K562 (cell line): ENCODE results near the gene MFN1. TPM values are rescaled to one million over a fixed set of nuclear protein-coding genes. Genes with fewer than 3 reads are reported as not detected.

Source experiments
- KLF6 ChIP-seq: fragments of 250-450 bp; sonication (Bioruptor Pico); IDR thresholded peaks from 2 replicates; pipeline ENCODE4 v1.4.0; 2020; ENCODE audit warnings: mild to moderate bottlenecking, moderate library complexity, borderline replicate concordance
- POLR3G ChIP-seq: IDR thresholded peaks from 2 replicates; pipeline ENCODE4 v1.6.1; 2011; ENCODE audit not compliant: insufficient read length, insufficient replicate concordance; ENCODE audit errors: extremely low read depth
- SIX5 ChIP-seq, 2 experiments: IDR thresholded peaks; 2 replicates each; pipeline ENCODE4 v1.6.1; 2011; ENCODE audit warnings: low read length in 2 of 2, borderline replicate concordance in 1 of 2, low read depth in 1 of 2, mild to moderate bottlenecking in 1 of 2, moderate library complexity in 1 of 2; ENCODE audit not compliant: insufficient read depth in 1 of 2
- VEZF1 ChIP-seq: fragments of 200-800 bp; sonication (Bioruptor generic); IDR thresholded peaks from 2 replicates; pipeline ENCODE4 v1.6.1; 2017; ENCODE audit warnings: missing genetic modification characterization, missing compliant biosample characterization
- YY1 ChIP-seq, 3 experiments: IDR thresholded peaks; 2 replicates each; pipeline ENCODE4 v1.6.1; 2011; ENCODE audit warnings: low read length in 2 of 3, mild to moderate bottlenecking in 2 of 3, moderate library complexity in 2 of 3, borderline replicate concordance in 1 of 3, control low read depth in 1 of 3, low read depth in 1 of 3; ENCODE audit not compliant: insufficient read depth in 3 of 3, insufficient replicate concordance in 2 of 3, control insufficient read depth in 1 of 3, insufficient read length in 1 of 3; ENCODE audit errors: extremely low read depth in 1 of 3
- ZNF280B ChIP-seq: fragments of 250-450 bp; sonication (Bioruptor Pico); IDR thresholded peaks from 2 replicates; pipeline ENCODE4 v1.5.1; 2021; ENCODE audit warnings: mild to moderate bottlenecking
- ZNF699 ChIP-seq: fragments of 250-450 bp; sonication (Bioruptor Pico); IDR thresholded peaks from 2 replicates; pipeline ENCODE4 v1.8.0; 2021; ENCODE audit warnings: mild to moderate bottlenecking, moderate library complexity; ENCODE audit not compliant: insufficient replicate concordance
- polyA plus RNA-seq, 8 experiments: library from polyadenylated mRNA; depleted of rRNA in 4 of 8; stranded (reverse) in 5 of 8; unstranded in 3 of 8; fragments of >200 nt; fragmentation: Nextera tagmentation in 2 of 8; fragmentation: Illumina TruSeq in 1 of 8; extraction: Ambion mirVana in 2 of 8; extraction: Trizol in 1 of 8; gene quantifications; 2 replicates each; pipeline versions ENCODE4 v1.2.1 to v1.2.3, GENCODE V29; 2011 to 2014; ENCODE audit warnings: inconsistent platforms in 1 of 8, missing spikeins in 1 of 8
- total RNA-seq, 7 experiments: library from RNA; depleted of rRNA in 6 of 7; stranded (reverse); fragments of >200 nt in 6 of 7; fragmentation: Illumina TruSeq in 2 of 7; extraction: Trizol in 2 of 7; gene quantifications; 2 replicates each; pipeline versions ENCODE4 v1.2.1 to v1.2.3, GENCODE V29; 2011 to 2021; ENCODE audit warnings: low replicate concordance in 1 of 7

MFN1 gene
- total and polyA plus RNA-seq, 9 of the 15 experiments (the other 6 are each of a cell fraction or from before 2014, with no cell fraction given) = 10.5 to 42.7 (median 22.6) TPM

- TF ChIP-seq POLR3G (no peak), ZNF699 (no peak), KLF6 (no peak), VEZF1 (CRISPR knock-in tag) (no peak), YY1 (IDR thresholded peaks at IDR 0.05; ENCODE audit: borderline replicate concordance in 1 of 3, control insufficient read depth in 1 of 3, extremely low read depth in 1 of 3, insufficient read depth in 3 of 3, insufficient read length in 1 of 3, insufficient replicate concordance in 2 of 3, low read depth in 1 of 3, low read length in 2 of 3) (no peak), SIX5 (IDR thresholded peaks at IDR 0.05; ENCODE audit: borderline replicate concordance in 1 of 2, insufficient read depth in 1 of 2, low read depth in 1 of 2, low read length in 2 of 2) (no peak), ZNF280B (CRISPR knock-in tag) (no peak)
These were observed 39.5 kb upstream of the MFN1 start (continued) for GRCh38 chr3:179308001-179308400.
